Esophagus squamous epithelium (tissue), 5 donors: ENCODE data around the gene IGFBP7. TPM values are rescaled to one million over a fixed set of nuclear protein-coding genes. Genes with fewer than 3 reads are reported as not detected.
A peak's percentile ranks its signal among the peaks of the same experiment; 100 is the strongest.

Experiments
- DNase-seq: peaks from one replicate; lab custom pipeline; 2025; lab: John Stamatoyannopoulos, UW
- H3K27ac ChIP-seq, 4 donors: fragments of 200-600 bp; sonication (generic); one replicate each; pipeline ENCODE4 v1.5.1; 2016 to 2019; ENCODE audit warnings: mild to moderate bottlenecking in 1 of 4
- H3K27me3 ChIP-seq, 4 donors: fragments of 200-600 bp; sonication (generic); 1 replicate in 3 of 4; 2 replicates in 1 of 4; pipeline versions ENCODE4 v1.5.1 to v1.6.0; 2017 to 2021; ENCODE audit warnings: antibody characterized with exemption in 1 of 4
- H3K36me3 ChIP-seq, 3 donors: fragments of 200-600 bp; sonication (generic); one replicate each; pipeline ENCODE4 v1.5.1; 2016 to 2019
- H3K4me1 ChIP-seq, 3 donors: fragments of 200-600 bp; sonication (generic); one replicate each; pipeline ENCODE4 v1.5.1; 2017 to 2019
- H3K4me3 ChIP-seq, 4 donors: fragments of 200-600 bp; sonication (generic); 1 replicate in 3 of 4; 2 replicates in 1 of 4; pipeline ENCODE4 v1.5.1; 2016 to 2019; ENCODE audit warnings: mild to moderate bottlenecking in 2 of 4, moderate library complexity in 1 of 4
- H3K9me3 ChIP-seq, 3 donors: fragments of 200-600 bp; sonication (generic); one replicate each; pipeline ENCODE4 v1.5.1; 2016 to 2019
- POLR2A ChIP-seq, 4 donors: fragments of 450-650 bp; IDR thresholded peaks; one replicate each; pipeline ENCODE4 v1.6.1; 2017; ENCODE audit warnings: antibody characterized with exemption in 4 of 4, mild to moderate bottlenecking in 4 of 4, moderate library complexity in 3 of 4
- WGBS, 2 donors: methylation state at CpG; one replicate each; pipeline ENCODE4 v1.1.5; 2018; 5-methylcytosine and 5-hydroxymethylcytosine counted together
- intact Hi-C: fragments of 100-400 bp; cut with DNase I; formaldehyde crosslinking; loops from one replicate; pipeline ENCODE4 v1.15.0; 2022
- total RNA-seq, 4 donors: library from RNA; depleted of rRNA; stranded (reverse); fragments of >200 nt; gene quantifications; one replicate each; pipeline ENCODE4 v1.1.0, GENCODE V29; 2016
- TF ChIP-seq, protein P1 (sequence below), 6 experiments: fragments of 450-650 bp in 4 of 6; fragments of 200-600 bp in 2 of 6; sonication (generic) in 2 of 6; IDR thresholded peaks; one replicate each; pipeline ENCODE4 v1.5.1; 2016 to 2019; ENCODE audit warnings: antibody characterized with exemption in 6 of 6, mild to moderate bottlenecking in 4 of 6, moderate library complexity in 4 of 6
- donor health status: DM: yes; HTN: yes; CAD: no.

The IGFBP7 gene
- total RNA-seq, 4 donors from 2014 or later: 26.4 to 135 (median 91.3) TPM

DNA sequence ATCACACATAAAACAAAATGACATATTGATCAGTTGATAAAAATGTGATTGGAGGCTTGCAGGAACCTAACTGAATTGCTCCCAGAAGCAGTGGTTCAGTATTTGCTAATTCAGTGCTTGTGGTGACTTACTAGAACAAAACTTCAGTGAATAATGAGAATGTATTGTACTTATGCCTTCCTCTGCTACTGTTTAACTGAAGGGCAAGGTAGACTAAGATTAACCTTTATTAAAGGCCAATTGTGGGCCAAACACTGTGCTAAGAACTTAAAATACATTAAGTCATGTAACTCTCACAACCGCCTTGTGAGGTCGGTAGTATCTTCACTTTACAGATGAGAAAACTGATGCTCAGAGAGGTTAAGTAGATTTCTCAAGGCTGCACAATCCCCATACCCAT, 14.9 kb downstream of the IGFBP7 start:
- H3K4me3 ChIP-seq: no peak overlapping the region
- peak overlapping the region in 1 of 4 donors; percentile 14 for H3K27ac ChIP-seq
- no peak for TF ChIP-seq POLR2A (IDR thresholded peaks at IDR 0.05)
- TF ChIP-seq, protein P1, sequence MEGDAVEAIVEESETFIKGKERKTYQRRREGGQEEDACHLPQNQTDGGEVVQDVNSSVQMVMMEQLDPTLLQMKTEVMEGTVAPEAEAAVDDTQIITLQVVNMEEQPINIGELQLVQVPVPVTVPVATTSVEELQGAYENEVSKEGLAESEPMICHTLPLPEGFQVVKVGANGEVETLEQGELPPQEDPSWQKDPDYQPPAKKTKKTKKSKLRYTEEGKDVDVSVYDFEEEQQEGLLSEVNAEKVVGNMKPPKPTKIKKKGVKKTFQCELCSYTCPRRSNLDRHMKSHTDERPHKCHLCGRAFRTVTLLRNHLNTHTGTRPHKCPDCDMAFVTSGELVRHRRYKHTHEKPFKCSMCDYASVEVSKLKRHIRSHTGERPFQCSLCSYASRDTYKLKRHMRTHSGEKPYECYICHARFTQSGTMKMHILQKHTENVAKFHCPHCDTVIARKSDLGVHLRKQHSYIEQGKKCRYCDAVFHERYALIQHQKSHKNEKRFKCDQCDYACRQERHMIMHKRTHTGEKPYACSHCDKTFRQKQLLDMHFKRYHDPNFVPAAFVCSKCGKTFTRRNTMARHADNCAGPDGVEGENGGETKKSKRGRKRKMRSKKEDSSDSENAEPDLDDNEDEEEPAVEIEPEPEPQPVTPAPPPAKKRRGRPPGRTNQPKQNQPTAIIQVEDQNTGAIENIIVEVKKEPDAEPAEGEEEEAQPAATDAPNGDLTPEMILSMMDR (IDR thresholded peaks at IDR 0.05): no peak
- no peaks in the 10 kb centered on the region for H3K9me3 ChIP-seq
- intact Hi-C loops: no loop called here
- no peak for DNase-seq
- no peaks in the 10 kb centered on the region for H3K36me3 ChIP-seq
- peaks cover 8 to 42% (median 26%) of the 10 kb centered on the region in 3 donors for H3K4me1 ChIP-seq
- 92 to 100% methylated on average over 2 of the region's 2 CpGs for WGBS, 2 donors
- no peaks in the 10 kb centered on the region for H3K27me3 ChIP-seq

DNA sequence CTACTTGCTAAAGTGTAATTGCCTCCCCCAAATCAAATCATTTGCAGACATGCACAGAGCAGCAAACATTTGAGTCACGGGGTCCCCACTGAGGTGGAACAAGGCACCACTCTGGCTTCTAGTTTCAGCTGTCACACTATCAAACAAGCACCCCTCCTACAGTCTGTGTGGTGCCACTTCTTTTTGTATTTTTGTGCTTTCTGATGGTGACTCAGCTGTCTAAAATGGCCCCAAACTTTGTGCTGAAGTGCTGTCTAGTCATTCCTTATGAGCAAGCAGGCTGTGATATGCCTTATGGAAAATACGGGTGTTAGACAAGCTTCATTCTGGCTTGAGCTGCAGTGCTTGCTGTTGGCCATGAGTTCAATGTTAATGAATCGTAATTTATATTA, 15.4 kb downstream of the IGFBP7 start:
- no peaks in the 10 kb centered on the region for H3K9me3 ChIP-seq
- 69 to 76% methylated on average over 3 of the region's 3 CpGs for WGBS, 2 donors
- H3K27ac ChIP-seq: peak overlapping the region in 1 of 4 donors; percentile 14
- no peaks in the 10 kb centered on the region for H3K27me3 ChIP-seq
- H3K4me3 ChIP-seq: no peak overlapping the region
- H3K4me1 ChIP-seq: peaks cover 8 to 42% (median 26%) of the 10 kb centered on the region in 3 donors
- intact Hi-C loops: no loop called here
- TF ChIP-seq POLR2A (IDR thresholded peaks at IDR 0.05): no peak
- TF ChIP-seq, protein P1 (IDR thresholded peaks at IDR 0.05): no peak
- DNase-seq: no peak
- no peaks in the 10 kb centered on the region for H3K36me3 ChIP-seq

DNA sequence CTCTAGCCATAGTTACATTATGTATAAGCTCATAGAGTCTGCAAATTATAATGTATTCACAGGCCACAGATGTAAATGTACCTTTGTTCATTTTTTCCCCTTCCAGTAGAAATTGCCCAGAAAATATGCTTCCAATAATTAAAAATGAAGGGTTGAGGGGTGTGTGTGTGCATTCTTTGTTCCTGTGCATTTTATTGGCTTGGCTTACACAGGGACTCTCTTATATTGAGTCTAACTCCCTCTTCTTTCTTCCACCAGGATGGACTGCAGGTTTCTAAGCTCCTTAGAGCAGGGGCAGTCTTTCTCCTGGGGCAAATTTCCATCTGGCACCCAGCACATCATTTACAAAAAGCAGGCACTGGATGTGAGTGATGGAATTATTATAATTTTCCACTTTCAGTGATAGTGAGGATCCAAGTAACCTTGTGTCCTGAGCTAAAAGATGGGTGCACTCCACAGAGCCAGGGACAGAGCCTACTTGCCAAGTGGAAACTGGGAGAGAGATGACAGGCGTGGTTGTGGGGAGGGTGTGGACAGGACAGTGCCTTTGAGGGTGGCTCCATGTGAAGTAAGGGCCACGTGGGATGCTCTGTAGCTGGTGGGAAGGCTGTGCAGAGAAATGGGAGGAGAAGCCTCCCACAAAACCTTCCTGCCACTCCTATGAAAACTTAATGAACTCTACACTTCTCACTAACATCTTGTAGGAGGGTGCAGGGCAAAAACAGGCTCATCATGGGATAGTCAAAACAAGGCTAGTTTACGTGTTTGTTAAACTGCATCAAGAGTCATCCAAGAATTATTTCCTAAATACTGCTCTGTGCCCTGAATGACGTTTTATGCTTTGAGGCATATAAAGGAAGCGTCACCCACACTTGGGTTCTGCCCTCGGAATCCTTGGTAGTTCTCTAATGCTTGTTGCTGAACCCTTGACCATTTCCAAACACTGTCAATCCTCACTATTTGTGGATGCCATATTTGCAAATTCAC, 16.0 kb downstream of the IGFBP7 start:
- H3K4me1 ChIP-seq: peaks cover 8 to 36% (median 19%) of the 10 kb centered on the region in 3 donors

DNA sequence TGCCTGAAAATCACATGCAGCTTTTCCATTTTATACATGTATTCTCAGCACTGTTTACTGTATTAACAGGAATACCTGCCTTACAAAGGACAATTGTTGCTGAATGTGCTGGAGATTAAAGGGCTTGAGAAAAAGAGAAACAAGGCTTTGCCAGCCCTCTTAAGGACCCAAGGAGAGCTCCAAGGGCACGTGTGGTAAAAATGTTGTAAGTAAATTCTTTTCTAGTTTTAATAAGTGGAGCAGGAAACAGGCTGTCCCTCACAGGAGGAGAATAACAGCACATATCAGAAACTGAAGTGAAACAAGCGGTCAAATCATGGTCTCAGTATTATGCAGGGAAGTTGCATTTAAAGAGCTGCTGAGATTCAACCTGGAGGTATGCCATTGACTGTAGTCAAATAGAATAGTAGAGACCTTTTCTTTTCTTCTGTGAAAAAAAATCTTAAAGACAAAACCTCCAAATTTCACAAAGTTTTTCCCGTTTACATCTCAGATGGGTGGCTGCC, 18.5 kb downstream of the IGFBP7 start:
- Histone ChIP-seq H3K4me1 (peaks cover 0 to 14% (median under 1%) of the 10 kb centered on the region in 3 donors), H3K27me3 (no peaks in the 10 kb centered on the region), H3K27ac (no peak overlapping the region), H3K4me3 (no peak overlapping the region), H3K9me3 (no peaks in the 10 kb centered on the region), H3K36me3 (no peaks in the 10 kb centered on the region)
- no peak for DNase-seq
- intact Hi-C loops: no loop called here
- TF ChIP-seq, protein P1 (IDR thresholded peaks at IDR 0.05): no peak
- no peak for TF ChIP-seq POLR2A (IDR thresholded peaks at IDR 0.05)
- 48 to 57% methylated on average over 3 of the region's 3 CpGs for WGBS, 2 donors

More for the DNA sequence above, 16.0 kb downstream of the IGFBP7 start:
- 69 to 73% methylated on average over 6 of the region's 6 CpGs for WGBS, 2 donors
- H3K27me3 ChIP-seq: no peaks in the 10 kb centered on the region
- H3K9me3 ChIP-seq: no peaks in the 10 kb centered on the region
- no peaks in the 10 kb centered on the region for H3K36me3 ChIP-seq
- peak overlapping the region in 2 of 4 donors; percentile 3 to 14 for H3K27ac ChIP-seq
- H3K4me3 ChIP-seq: no peak overlapping the region
- intact Hi-C loops: no loop called here
- TF ChIP-seq, protein P1 (IDR thresholded peaks at IDR 0.05): no peak
- no peak for TF ChIP-seq POLR2A (IDR thresholded peaks at IDR 0.05)
- DNase-seq: no peak

DNA sequence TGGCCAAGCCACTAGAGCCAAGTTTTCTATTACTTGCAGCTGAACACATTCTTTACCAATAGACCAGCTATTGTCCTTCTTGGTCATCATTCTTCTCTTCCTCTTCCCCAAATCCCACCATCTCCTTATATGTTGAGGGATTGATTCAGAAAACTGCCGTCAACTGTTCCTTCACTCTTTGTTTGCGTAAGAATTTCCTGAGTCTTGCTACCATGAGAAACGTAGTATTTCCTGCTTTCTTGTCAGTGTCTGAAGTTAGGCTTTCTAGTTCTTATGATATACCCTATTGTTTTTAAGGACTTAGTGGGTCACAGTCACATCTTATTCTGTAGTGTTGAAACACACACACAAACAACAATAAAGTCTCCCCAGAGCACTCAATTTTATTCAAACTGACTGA, 20.1 kb downstream of the IGFBP7 start:
- H3K27ac ChIP-seq: no peak overlapping the region
- intact Hi-C loops: no loop called here
- WGBS, 2 donors: 54 to 63% methylated on average over 3 of the region's 3 CpGs

More for the DNA sequence above, 20.1 kb downstream of the IGFBP7 start:
- Histone ChIP-seq H3K4me3 (no peak overlapping the region), H3K4me1 (peaks cover 0 to 9% (median 0%) of the 10 kb centered on the region in 3 donors), H3K9me3 (no peaks in the 10 kb centered on the region), H3K36me3 (no peaks in the 10 kb centered on the region), H3K27me3 (no peaks in the 10 kb centered on the region)
- TF ChIP-seq, protein P1 (IDR thresholded peaks at IDR 0.05): no peak
- TF ChIP-seq POLR2A (IDR thresholded peaks at IDR 0.05): no peak
- DNase-seq: no peak
